Measurements from ENCODE around the gene KLHL6. TPM values are rescaled to one million over a fixed set of nuclear protein-coding genes. Genes with fewer than 3 reads are reported as not detected.

KLHL6 gene
- total RNA-seq, 2 donors from 2014 or later: 6.6 to 10.2 TPM

DNA sequence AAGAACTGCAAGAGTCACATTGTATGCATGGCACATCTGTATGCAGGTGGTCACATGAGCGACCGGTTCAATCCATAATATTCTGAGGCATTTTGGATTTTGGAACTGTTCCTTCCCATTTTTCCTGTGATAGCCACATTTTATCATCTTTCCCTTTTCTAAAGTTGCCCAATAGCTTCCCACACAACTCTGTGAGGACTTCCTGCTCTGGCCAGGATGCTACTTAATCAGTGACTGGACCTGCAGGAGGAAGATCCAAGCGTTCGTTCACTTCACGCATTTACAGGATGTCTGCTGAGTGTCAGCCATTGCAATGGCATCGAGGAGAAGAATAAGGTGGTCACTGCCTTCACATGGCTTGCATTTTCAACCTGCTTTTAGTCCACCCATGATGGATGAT is 9.8 kb downstream of the KLHL6 start:
- H3K4me1 ChIP-seq (ENCODE audit: control insufficient read depth in 1 of 2, low read depth in 2 of 2): no peaks in the 10 kb centered on the region
- H3K9me3 ChIP-seq: no peaks in the 10 kb centered on the region
- H3K27ac ChIP-seq: no peak overlapping the region
- no peak overlapping the region for H3K4me3 ChIP-seq
- TF ChIP-seq, protein P1, sequence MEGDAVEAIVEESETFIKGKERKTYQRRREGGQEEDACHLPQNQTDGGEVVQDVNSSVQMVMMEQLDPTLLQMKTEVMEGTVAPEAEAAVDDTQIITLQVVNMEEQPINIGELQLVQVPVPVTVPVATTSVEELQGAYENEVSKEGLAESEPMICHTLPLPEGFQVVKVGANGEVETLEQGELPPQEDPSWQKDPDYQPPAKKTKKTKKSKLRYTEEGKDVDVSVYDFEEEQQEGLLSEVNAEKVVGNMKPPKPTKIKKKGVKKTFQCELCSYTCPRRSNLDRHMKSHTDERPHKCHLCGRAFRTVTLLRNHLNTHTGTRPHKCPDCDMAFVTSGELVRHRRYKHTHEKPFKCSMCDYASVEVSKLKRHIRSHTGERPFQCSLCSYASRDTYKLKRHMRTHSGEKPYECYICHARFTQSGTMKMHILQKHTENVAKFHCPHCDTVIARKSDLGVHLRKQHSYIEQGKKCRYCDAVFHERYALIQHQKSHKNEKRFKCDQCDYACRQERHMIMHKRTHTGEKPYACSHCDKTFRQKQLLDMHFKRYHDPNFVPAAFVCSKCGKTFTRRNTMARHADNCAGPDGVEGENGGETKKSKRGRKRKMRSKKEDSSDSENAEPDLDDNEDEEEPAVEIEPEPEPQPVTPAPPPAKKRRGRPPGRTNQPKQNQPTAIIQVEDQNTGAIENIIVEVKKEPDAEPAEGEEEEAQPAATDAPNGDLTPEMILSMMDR (IDR thresholded peaks at IDR 0.05): no peak
- H3K27me3 ChIP-seq (replicated peaks; ENCODE audit: insufficient read depth): no peaks in the 10 kb centered on the region
- DNase-seq (ENCODE audit: low spot score) (no peak), ATAC-seq (ENCODE audit: insufficient number of reproducible peaks, low FRiP score, low read depth) (no peak)
- no peaks in the 10 kb centered on the region for H3K36me3 ChIP-seq

DNA sequence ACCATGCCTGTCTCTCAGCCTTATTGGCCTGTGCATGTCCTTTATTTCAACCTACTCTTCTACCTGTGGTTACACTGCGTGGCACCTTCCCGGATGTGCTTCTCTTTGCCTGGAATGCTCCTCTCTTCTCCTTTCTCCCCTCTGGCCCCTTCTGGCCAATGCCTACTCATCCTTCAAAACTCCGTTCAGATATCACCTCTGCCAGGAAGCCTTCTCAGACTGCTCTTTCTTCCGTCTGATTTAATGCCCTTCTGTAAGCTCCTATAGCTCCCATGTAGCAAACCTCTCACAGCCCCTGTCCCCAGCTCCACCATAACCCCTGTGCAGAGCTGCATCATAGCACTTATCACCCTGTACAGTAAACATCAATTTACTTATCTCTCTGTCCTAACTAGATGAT is 13.2 kb downstream of the KLHL6 start:
- TF ChIP-seq, protein P1 (IDR thresholded peaks at IDR 0.05): no peak
- no peak overlapping the region for H3K4me3 ChIP-seq
- ATAC-seq (ENCODE audit: insufficient number of reproducible peaks, low FRiP score, low read depth): no peak
- no peaks in the 10 kb centered on the region for H3K36me3 ChIP-seq
- no peak for DNase-seq (ENCODE audit: low spot score)
- H3K9me3 ChIP-seq: no peaks in the 10 kb centered on the region
- H3K27me3 ChIP-seq (replicated peaks; ENCODE audit: insufficient read depth): no peaks in the 10 kb centered on the region
- no peaks in the 10 kb centered on the region for H3K4me1 ChIP-seq (ENCODE audit: control insufficient read depth in 1 of 2, low read depth in 2 of 2)
- no peak overlapping the region for H3K27ac ChIP-seq

DNA sequence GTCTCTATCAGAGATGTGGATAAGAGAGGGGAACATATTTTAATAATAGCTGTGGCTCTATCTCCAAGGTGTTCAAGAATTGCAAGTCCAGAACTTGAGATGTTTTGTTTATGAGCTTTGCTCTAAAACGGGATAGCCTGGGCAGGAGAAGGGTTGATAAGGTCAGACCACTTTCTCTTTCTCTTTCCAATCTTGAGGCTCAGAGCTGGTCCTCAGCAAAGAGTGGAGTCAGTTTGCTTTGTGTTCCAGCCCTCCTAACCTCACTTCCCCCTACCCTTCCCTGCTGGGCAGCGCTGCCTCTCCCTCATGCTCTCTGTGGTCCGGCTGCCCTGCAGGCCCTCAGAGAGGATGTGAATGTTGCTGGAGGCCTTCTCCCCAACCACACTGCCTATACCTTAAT is 13.8 kb downstream of the KLHL6 start:
- Histone ChIP-seq H3K4me1 (ENCODE audit: control insufficient read depth in 1 of 2, low read depth in 2 of 2) (no peaks in the 10 kb centered on the region), H3K4me3 (no peak overlapping the region), H3K36me3 (no peaks in the 10 kb centered on the region), H3K9me3 (no peaks in the 10 kb centered on the region), H3K27me3 (replicated peaks; ENCODE audit: insufficient read depth) (no peaks in the 10 kb centered on the region), H3K27ac (no peak overlapping the region)
- no peak for ATAC-seq (ENCODE audit: insufficient number of reproducible peaks, low FRiP score, low read depth)
- TF ChIP-seq, protein P1 (IDR thresholded peaks at IDR 0.05): no peak
- DNase-seq (ENCODE audit: low spot score): no peak

DNA sequence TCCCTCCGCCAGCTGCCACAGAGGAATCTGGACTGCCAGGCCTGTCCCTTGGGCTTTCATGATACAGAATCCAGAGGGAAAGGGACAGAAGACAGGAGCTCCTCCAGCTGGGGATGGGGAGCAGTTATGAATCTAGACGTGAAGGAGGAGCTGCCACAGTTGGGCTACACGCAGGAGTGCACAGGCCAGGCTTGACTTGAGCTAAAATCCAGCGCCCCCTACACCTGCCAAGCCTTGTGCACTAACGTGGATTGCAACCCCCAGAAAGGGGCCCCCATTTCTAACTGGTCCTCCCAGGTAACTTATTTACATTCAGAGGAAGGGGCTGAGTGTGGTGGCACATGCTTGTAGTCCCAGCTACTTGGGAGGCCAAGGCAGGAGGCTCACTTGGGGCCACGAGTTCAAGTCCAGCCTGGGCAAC is 14.3 kb downstream of the KLHL6 start:
- ATAC-seq (ENCODE audit: insufficient number of reproducible peaks, low FRiP score, low read depth): no peak
- no peak for DNase-seq (ENCODE audit: low spot score)
- Histone ChIP-seq H3K4me1 (ENCODE audit: control insufficient read depth in 1 of 2, low read depth in 2 of 2) (no peaks in the 10 kb centered on the region), H3K9me3 (no peaks in the 10 kb centered on the region), H3K27ac (no peak overlapping the region), H3K4me3 (no peak overlapping the region), H3K27me3 (replicated peaks; ENCODE audit: insufficient read depth) (no peaks in the 10 kb centered on the region), H3K36me3 (no peaks in the 10 kb centered on the region)
- TF ChIP-seq, protein P1 (IDR thresholded peaks at IDR 0.05): no peak

DNA sequence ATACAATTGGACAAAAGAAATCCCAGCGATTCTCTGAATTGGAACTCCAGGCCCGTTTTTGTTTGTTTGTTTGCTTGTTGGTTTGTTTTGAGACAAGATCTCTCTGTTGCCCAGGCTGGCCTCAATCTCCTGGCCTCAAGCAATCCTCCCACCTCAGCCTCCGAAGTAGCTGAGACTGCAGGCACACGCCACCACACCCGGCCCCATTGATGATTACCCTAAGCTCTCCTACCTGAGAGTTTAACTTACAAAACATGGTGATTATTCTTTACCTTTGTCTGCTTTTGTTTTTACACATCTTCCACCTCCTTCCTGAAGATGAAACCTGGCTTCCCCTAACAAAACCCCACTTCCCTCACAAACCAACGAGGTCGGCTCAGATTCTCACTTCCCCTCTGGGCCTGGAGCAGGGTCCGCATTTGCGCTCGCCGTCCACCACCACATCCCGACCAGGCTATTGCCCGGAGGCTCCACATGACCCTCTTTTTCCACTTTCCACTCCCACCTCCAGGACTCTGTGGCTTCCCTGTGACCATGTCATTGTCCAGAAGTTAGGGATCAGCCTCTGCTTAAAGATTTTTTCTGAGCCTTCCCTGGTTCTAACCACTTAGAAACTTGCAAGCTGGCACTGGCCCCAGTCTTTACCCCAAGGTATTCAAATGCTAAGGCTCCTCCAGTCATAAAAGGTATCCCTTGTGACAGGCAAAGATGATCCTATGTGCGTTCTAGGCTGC is 14.8 kb downstream of the KLHL6 start:
- ATAC-seq (ENCODE audit: insufficient number of reproducible peaks, low FRiP score, low read depth): no peak
- Histone ChIP-seq H3K9me3 (no peaks in the 10 kb centered on the region), H3K27ac (no peak overlapping the region), H3K36me3 (no peaks in the 10 kb centered on the region), H3K4me3 (no peak overlapping the region), H3K27me3 (replicated peaks; ENCODE audit: insufficient read depth) (no peaks in the 10 kb centered on the region), H3K4me1 (ENCODE audit: control insufficient read depth in 1 of 2, low read depth in 2 of 2) (no peaks in the 10 kb centered on the region)
- DNase-seq (ENCODE audit: low spot score): no peak
- TF ChIP-seq, protein P1 (IDR thresholded peaks at IDR 0.05): no peak

Data from thoracic aorta (tissue), 2 donors.